Neural crest cell (in vitro differentiated cells): ENCODE results near the gene SLC22A7. TPM values are rescaled to one million over a fixed set of nuclear protein-coding genes. Genes with fewer than 3 reads are reported as not detected.

Experiments used
- DNase-seq: peaks from one replicate; pipeline ENCODE4 v3.0.0; 2021; ENCODE audit warnings: low read depth, mixed read lengths, low spot score
- H3K27ac Mint-ChIP-seq: one replicate; pipeline ENCODE4 v1.8.0; 2021; ENCODE audit warnings: mild to moderate bottlenecking, mixed read lengths; ENCODE audit not compliant: unreplicated experiment
- H3K27me3 Mint-ChIP-seq: 2 replicates; pipeline ENCODE4 v1.8.0; 2021; ENCODE audit warnings: low read depth, mild to moderate bottlenecking, mixed read lengths
- H3K36me3 Mint-ChIP-seq: 2 replicates; pipeline ENCODE4 v1.8.0; 2021; ENCODE audit warnings: low read depth, mild to moderate bottlenecking, mixed read lengths
- H3K4me1 Mint-ChIP-seq: 2 replicates; pipeline ENCODE4 v1.8.0; 2021; ENCODE audit warnings: mixed read lengths
- H3K4me3 Mint-ChIP-seq: one replicate; pipeline ENCODE4 v1.8.0; 2021; ENCODE audit warnings: mild to moderate bottlenecking, mixed read lengths
- H3K9me3 Mint-ChIP-seq: 2 replicates; pipeline ENCODE4 v1.8.0; 2021; ENCODE audit warnings: mixed read lengths
- CTCF ChIP-seq: fragments of 200-600 bp; sonication (generic); conservative IDR thresholded peaks from 2 replicates; pipeline ENCODE4 v1.5.0; 2021; ENCODE audit warnings: antibody characterized with exemption, mild to moderate bottlenecking
- total RNA-seq: library from RNA; stranded (reverse); gene quantifications from 2 replicates; pipeline ENCODE4 v1.2.1, GENCODE V29; 2021

The SLC22A7 gene
- total RNA-seq, 1 donor from 2014 or later: 0.37 TPM

- no peak overlapping the region for H3K27ac Mint-ChIP-seq
- no peak overlapping the region for H3K4me3 Mint-ChIP-seq
- no peak for DNase-seq
- no peaks in the 10 kb centered on the region for H3K36me3 Mint-ChIP-seq
- H3K4me1 Mint-ChIP-seq: peaks cover 3% of the 10 kb centered on the region
- no peaks in the 10 kb centered on the region for H3K9me3 Mint-ChIP-seq
- no peak for TF ChIP-seq CTCF
- H3K27me3 Mint-ChIP-seq: peaks cover 21% of the 10 kb centered on the region
These were observed 5.8 kb downstream of the SLC22A7 start for GRCh38 chr6:43303751-43304331.

GRCh38 chr6:43304361-43304760 is 6.3 kb downstream of the SLC22A7 start:
- TF ChIP-seq CTCF: no peak
- no peaks in the 10 kb centered on the region for H3K36me3 Mint-ChIP-seq
- no peak overlapping the region for H3K4me3 Mint-ChIP-seq
- H3K4me1 Mint-ChIP-seq: peaks cover 5% of the 10 kb centered on the region
- DNase-seq: no peak
- H3K27ac Mint-ChIP-seq: no peak overlapping the region
- no peaks in the 10 kb centered on the region for H3K9me3 Mint-ChIP-seq
- H3K27me3 Mint-ChIP-seq: peaks cover 26% of the 10 kb centered on the region

GRCh38 chr6:43304882-43305281 is 6.8 kb downstream of the SLC22A7 start:
- Mint-ChIP-seq H3K4me1 (peaks cover 5% of the 10 kb centered on the region), H3K36me3 (no peaks in the 10 kb centered on the region), H3K9me3 (no peaks in the 10 kb centered on the region), H3K27ac (no peak overlapping the region), H3K27me3 (peaks cover 28% of the 10 kb centered on the region), H3K4me3 (no peak overlapping the region)
- DNase-seq: no peak
- TF ChIP-seq CTCF: no peak

GRCh38 chr6:43306086-43306485 is 8.0 kb downstream of the SLC22A7 start:
- no peaks in the 10 kb centered on the region for H3K36me3 Mint-ChIP-seq
- TF ChIP-seq CTCF: no peak
- no peak overlapping the region for H3K27ac Mint-ChIP-seq
- no peak for DNase-seq
- H3K27me3 Mint-ChIP-seq: peaks cover 32% of the 10 kb centered on the region
- H3K9me3 Mint-ChIP-seq: no peaks in the 10 kb centered on the region
- H3K4me3 Mint-ChIP-seq: no peak overlapping the region
- H3K4me1 Mint-ChIP-seq: peaks cover 5% of the 10 kb centered on the region

GRCh38 chr6:43307451-43308100 is 9.5 kb downstream of the SLC22A7 start:
- TF ChIP-seq CTCF: no peak
- H3K36me3 Mint-ChIP-seq: no peaks in the 10 kb centered on the region
- H3K27me3 Mint-ChIP-seq: peaks cover 32% of the 10 kb centered on the region
- no peaks in the 10 kb centered on the region for H3K9me3 Mint-ChIP-seq
- H3K27ac Mint-ChIP-seq: no peak overlapping the region
- DNase-seq: no peak
- peaks cover 5% of the 10 kb centered on the region for H3K4me1 Mint-ChIP-seq
- no peak overlapping the region for H3K4me3 Mint-ChIP-seq
